Activated T-helper 2 cell treated with anti-CD3 and anti-CD28 coated beads, Interferon-gamma antibody, Interleukin-2, Interleukin-4, amounts not matched to agents 10 μg/mL and 5 μg/mL and 100 μg/mL, durations not matched to agents 14 hours and 24 hours and 36 hours (primary cell): ENCODE data around the gene SLC35F3. TPM values are rescaled to one million over a fixed set of nuclear protein-coding genes. Genes with fewer than 3 reads are reported as not detected.
"Not testable (repeated sequence)": the region's sequence is repeated elsewhere in the genome, so short reads cannot be mapped to it uniquely, and the experiment has no call there.

Experiments used
- DNase-seq: peaks from one replicate; pipeline ENCODE4 v3.0.0; 2021; ENCODE audit warnings: low spot score
- H3K27ac Mint-ChIP-seq: one replicate; pipeline ENCODE4 v1.8.0; 2021; ENCODE audit warnings: mixed read lengths
- H3K27me3 Mint-ChIP-seq: one replicate; pipeline ENCODE4 v1.8.0; 2021; ENCODE audit warnings: low read depth, mixed read lengths
- H3K36me3 Mint-ChIP-seq: one replicate; pipeline ENCODE4 v1.8.0; 2021; ENCODE audit warnings: low read depth, mixed read lengths
- H3K4me1 Mint-ChIP-seq: one replicate; pipeline ENCODE4 v1.8.0; 2021; ENCODE audit warnings: low read depth, mixed read lengths
- H3K4me3 Mint-ChIP-seq: one replicate; pipeline ENCODE4 v1.8.0; 2021; ENCODE audit warnings: low read depth, mild to moderate bottlenecking, moderate library complexity, mixed read lengths
- H3K9me3 Mint-ChIP-seq: one replicate; pipeline ENCODE4 v1.8.0; 2021; ENCODE audit warnings: mixed read lengths
- intact Hi-C: fragments of 100-400 bp; cut with micrococcal nuclease; formaldehyde crosslinking; loops from one replicate; pipeline ENCODE4 v1.15.1; 2023
- total RNA-seq: library from RNA; stranded (reverse); gene quantifications from 2 replicates; pipeline ENCODE4 v1.2.3, GENCODE V29; 2022

SLC35F3 gene
- total RNA-seq, 1 donor from 2014 or later: 2.5 TPM

GRCh38 chr1:234134878-234135277 lies 230.4 kb downstream of the SLC35F3 start:
- Mint-ChIP-seq H3K9me3 (no peaks in the 10 kb centered on the region), H3K4me1 (no peaks in the 10 kb centered on the region), H3K27me3 (peaks cover 26% of the 10 kb centered on the region), H3K27ac (no peak overlapping the region), H3K36me3 (no peaks in the 10 kb centered on the region), H3K4me3 (no peak overlapping the region)
- no peak for DNase-seq
- intact Hi-C loops: no loop called here

- no peaks in the 10 kb centered on the region for H3K4me1 Mint-ChIP-seq
- H3K27ac Mint-ChIP-seq: no peak overlapping the region
- H3K4me3 Mint-ChIP-seq: no peak overlapping the region
- H3K9me3 Mint-ChIP-seq: no peaks in the 10 kb centered on the region
- intact Hi-C loops: no loop called here
- DNase-seq: no peak
- no peaks in the 10 kb centered on the region for H3K36me3 Mint-ChIP-seq
- peaks cover 26% of the 10 kb centered on the region for H3K27me3 Mint-ChIP-seq
Observed at GRCh38 chr1:234135501-234135900, 231.0 kb downstream of the SLC35F3 start.

GRCh38 chr1:234136073-234136472 lies 231.6 kb downstream of the SLC35F3 start:
- Mint-ChIP-seq H3K36me3 (no peaks in the 10 kb centered on the region), H3K27ac (no peak overlapping the region), H3K4me3 (no peak overlapping the region), H3K27me3 (peaks cover 26% of the 10 kb centered on the region), H3K4me1 (no peaks in the 10 kb centered on the region), H3K9me3 (no peaks in the 10 kb centered on the region)
- DNase-seq: no peak
- intact Hi-C loops: no loop called here

GRCh38 chr1:234139966-234140365 lies 235.5 kb downstream of the SLC35F3 start:
- Mint-ChIP-seq H3K27me3 (peaks cover 33% of the 10 kb centered on the region), H3K4me3 (no peak overlapping the region), H3K4me1 (no peaks in the 10 kb centered on the region), H3K36me3 (no peaks in the 10 kb centered on the region), H3K9me3 (no peaks in the 10 kb centered on the region), H3K27ac (no peak overlapping the region)
- intact Hi-C loops: no loop called here
- DNase-seq: no peak

GRCh38 chr1:234140388-234140787 lies 235.9 kb downstream of the SLC35F3 start:
- H3K4me3 Mint-ChIP-seq: no peak overlapping the region
- no peak overlapping the region for H3K27ac Mint-ChIP-seq
- no peak for DNase-seq
- intact Hi-C loops: no loop called here
- H3K36me3 Mint-ChIP-seq: no peaks in the 10 kb centered on the region
- no peaks in the 10 kb centered on the region for H3K9me3 Mint-ChIP-seq
- H3K4me1 Mint-ChIP-seq: no peaks in the 10 kb centered on the region
- peaks cover 32% of the 10 kb centered on the region for H3K27me3 Mint-ChIP-seq

GRCh38 chr1:234141006-234141405 lies 236.5 kb downstream of the SLC35F3 start:
- intact Hi-C loops: no loop called here
- Mint-ChIP-seq H3K36me3 (no peaks in the 10 kb centered on the region), H3K27ac (no peak overlapping the region), H3K27me3 (peaks cover 34% of the 10 kb centered on the region), H3K4me1 (no peaks in the 10 kb centered on the region), H3K4me3 (no peak overlapping the region), H3K9me3 (no peaks in the 10 kb centered on the region)
- DNase-seq: no peak

GRCh38 chr1:234143681-234144080 lies 239.2 kb downstream of the SLC35F3 start:
- DNase-seq: no peak
- Mint-ChIP-seq H3K36me3 (no peaks in the 10 kb centered on the region), H3K27ac (no peak overlapping the region)

GRCh38 chr1:234144901-234145300 lies 240.4 kb downstream of the SLC35F3 start:
- peaks cover 23% of the 10 kb centered on the region for H3K27me3 Mint-ChIP-seq
- H3K4me1 Mint-ChIP-seq: peaks cover 11% of the 10 kb centered on the region
- H3K36me3 Mint-ChIP-seq: no peaks in the 10 kb centered on the region
- intact Hi-C loops: no loop called here
- DNase-seq: no peak
- no peak overlapping the region for H3K27ac Mint-ChIP-seq
- H3K4me3 Mint-ChIP-seq: no peak overlapping the region
- H3K9me3 Mint-ChIP-seq: peaks cover 13% of the 10 kb centered on the region

More at GRCh38 chr1:234143681-234144080, 239.2 kb downstream of the SLC35F3 start:
- H3K4me1 Mint-ChIP-seq: peaks cover 6% of the 10 kb centered on the region
- H3K27me3 Mint-ChIP-seq: peaks cover 25% of the 10 kb centered on the region
- no peak overlapping the region for H3K4me3 Mint-ChIP-seq
- H3K9me3 Mint-ChIP-seq: peaks cover 13% of the 10 kb centered on the region
- intact Hi-C loops: no loop called here

GRCh38 chr1:234148350-234148749 lies 243.9 kb downstream of the SLC35F3 start:
- Mint-ChIP-seq H3K9me3 (peaks cover 13% of the 10 kb centered on the region), H3K4me3 (no peak overlapping the region), H3K36me3 (no peaks in the 10 kb centered on the region), H3K4me1 (peaks cover 13% of the 10 kb centered on the region), H3K27ac (peak overlapping the region; percentile 40), H3K27me3 (peaks cover 21% of the 10 kb centered on the region)
- intact Hi-C loops: no loop called here
- DNase-seq: no peak

GRCh38 chr1:234148816-234149215 lies 244.3 kb downstream of the SLC35F3 start:
- Mint-ChIP-seq H3K27me3 (peaks cover 17% of the 10 kb centered on the region), H3K27ac (peak overlapping the region; percentile 40), H3K4me3 (no peak overlapping the region), H3K36me3 (no peaks in the 10 kb centered on the region), H3K4me1 (peaks cover 13% of the 10 kb centered on the region), H3K9me3 (peaks cover 13% of the 10 kb centered on the region)
- no peak for DNase-seq
- intact Hi-C loops: no loop called here

- peaks cover 13% of the 10 kb centered on the region for H3K4me1 Mint-ChIP-seq
- intact Hi-C loops: no loop called here
- peaks cover 17% of the 10 kb centered on the region for H3K27me3 Mint-ChIP-seq
- no peak for DNase-seq
- H3K9me3 Mint-ChIP-seq: peaks cover 13% of the 10 kb centered on the region
- no peak overlapping the region for H3K27ac Mint-ChIP-seq
- H3K36me3 Mint-ChIP-seq: no peaks in the 10 kb centered on the region
- no peak overlapping the region for H3K4me3 Mint-ChIP-seq
Observed at GRCh38 chr1:234149217-234149616, 244.7 kb downstream of the SLC35F3 start.

- no peak overlapping the region for H3K27ac Mint-ChIP-seq
- intact Hi-C loops: no loop called here
- peaks cover 13% of the 10 kb centered on the region for H3K4me1 Mint-ChIP-seq
- H3K9me3 Mint-ChIP-seq: peaks cover 13% of the 10 kb centered on the region
- no peaks in the 10 kb centered on the region for H3K36me3 Mint-ChIP-seq
- H3K4me3 Mint-ChIP-seq: no peak overlapping the region
- peaks cover 11% of the 10 kb centered on the region for H3K27me3 Mint-ChIP-seq
- DNase-seq: no peak
Observed at GRCh38 chr1:234150892-234151291, 246.4 kb downstream of the SLC35F3 start.

- H3K27ac Mint-ChIP-seq, H3K36me3 Mint-ChIP-seq, DNase-seq, H3K9me3 Mint-ChIP-seq, H3K4me3 Mint-ChIP-seq, H3K27me3 Mint-ChIP-seq, intact Hi-C loops: not testable (repeated sequence)
- H3K4me1 Mint-ChIP-seq: peaks cover 13% of the 10 kb centered on the region
Observed at GRCh38 chr1:234152344-234152743, 247.9 kb downstream of the SLC35F3 start.
